GM12872 (cell line): ENCODE measurements around the gene FBN3.
A peak's percentile ranks its signal among the peaks of the same experiment; 100 is the strongest.

Experiments used
- TF ChIP-seq, protein P1 (sequence below): IDR thresholded peaks from 3 replicates; pipeline ENCODE4 v1.5.1; 2011; ENCODE audit warnings: low read depth, mild to moderate bottlenecking, low read length, moderate library complexity; ENCODE audit not compliant: insufficient read depth

FBN3 gene

DNA sequence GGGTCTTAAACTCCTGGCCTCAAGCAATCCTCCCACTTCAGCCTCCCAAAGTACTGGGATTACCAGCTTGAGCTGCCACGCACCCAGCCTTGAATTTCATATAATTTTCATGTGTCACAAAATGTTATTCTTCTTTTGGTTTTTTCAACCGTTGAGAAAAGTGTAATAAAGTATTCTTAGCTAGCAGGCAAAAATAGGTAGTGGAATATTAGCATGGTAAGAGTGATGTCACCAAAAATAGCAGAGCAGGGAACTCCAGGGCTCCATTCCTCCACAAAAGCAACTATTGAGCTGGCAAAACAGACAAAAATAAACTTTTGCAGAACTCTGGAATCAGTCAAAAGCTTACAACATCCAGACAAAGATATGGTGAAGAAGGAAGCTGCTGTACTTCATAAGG lies 43.9 kb downstream of the FBN3 start:
- TF ChIP-seq, protein P1, sequence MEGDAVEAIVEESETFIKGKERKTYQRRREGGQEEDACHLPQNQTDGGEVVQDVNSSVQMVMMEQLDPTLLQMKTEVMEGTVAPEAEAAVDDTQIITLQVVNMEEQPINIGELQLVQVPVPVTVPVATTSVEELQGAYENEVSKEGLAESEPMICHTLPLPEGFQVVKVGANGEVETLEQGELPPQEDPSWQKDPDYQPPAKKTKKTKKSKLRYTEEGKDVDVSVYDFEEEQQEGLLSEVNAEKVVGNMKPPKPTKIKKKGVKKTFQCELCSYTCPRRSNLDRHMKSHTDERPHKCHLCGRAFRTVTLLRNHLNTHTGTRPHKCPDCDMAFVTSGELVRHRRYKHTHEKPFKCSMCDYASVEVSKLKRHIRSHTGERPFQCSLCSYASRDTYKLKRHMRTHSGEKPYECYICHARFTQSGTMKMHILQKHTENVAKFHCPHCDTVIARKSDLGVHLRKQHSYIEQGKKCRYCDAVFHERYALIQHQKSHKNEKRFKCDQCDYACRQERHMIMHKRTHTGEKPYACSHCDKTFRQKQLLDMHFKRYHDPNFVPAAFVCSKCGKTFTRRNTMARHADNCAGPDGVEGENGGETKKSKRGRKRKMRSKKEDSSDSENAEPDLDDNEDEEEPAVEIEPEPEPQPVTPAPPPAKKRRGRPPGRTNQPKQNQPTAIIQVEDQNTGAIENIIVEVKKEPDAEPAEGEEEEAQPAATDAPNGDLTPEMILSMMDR: no peak

DNA sequence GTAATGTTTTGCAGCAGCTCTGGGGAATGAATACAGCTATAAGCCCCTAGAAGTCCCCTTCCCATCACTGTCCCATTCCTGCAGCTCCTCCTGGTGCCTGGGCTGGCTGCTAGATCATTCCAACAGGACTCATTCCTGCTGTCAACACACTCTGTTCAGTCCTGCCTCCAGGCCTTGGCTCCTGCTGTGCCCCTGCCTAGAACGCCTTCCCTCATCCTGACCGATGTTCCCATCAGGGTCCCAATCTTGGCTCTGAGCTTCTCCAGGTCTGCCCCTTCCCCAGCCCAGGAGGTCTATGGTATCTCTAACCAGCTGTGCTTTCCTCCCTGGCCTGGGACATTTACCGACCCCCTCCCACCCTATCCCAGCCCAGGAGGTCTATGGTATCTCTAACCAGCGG lies 48.1 kb downstream of the FBN3 start:
- TF ChIP-seq, protein P1: no peak

DNA sequence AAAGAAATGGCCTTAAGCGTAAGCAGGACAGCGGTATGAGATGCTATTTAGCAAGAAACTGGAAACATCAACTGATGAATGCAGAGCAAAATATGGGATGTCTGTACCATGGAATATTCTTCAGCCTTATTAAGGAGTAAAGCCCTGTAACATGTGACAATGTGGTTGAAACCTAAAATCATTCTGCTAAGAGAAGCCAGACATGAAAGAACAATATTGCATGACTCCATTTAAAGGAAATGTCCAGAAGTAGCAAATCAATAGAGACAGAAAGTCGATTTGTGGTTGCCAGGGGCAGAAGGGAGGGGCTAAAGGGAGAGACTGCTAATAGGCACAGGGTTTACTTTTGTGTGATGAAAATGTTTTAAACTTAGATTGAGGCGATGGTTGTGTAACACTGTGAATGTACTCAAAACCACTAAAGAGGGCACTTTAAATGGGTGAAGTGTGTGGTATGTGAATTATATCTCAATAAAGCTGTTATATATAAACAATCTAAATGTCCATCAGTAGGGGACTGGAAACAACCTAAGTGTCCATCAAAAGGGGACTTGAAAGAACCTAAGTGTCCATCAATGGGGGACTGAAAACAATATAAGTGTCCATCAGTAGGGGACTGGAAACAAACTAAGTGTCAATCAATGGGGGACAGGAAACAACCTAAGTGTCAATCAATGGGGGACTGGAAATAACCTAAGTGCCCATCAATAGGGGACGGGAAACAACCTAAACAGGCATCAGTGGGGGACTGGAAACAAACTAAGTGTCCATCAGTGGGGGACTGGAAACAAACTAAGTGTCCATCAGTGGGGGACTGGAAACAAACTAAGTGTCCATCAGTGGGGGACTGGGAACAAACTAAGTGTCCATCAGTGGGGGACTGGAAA lies 51.5 kb downstream of the FBN3 start:
- TF ChIP-seq, protein P1: no peak

DNA sequence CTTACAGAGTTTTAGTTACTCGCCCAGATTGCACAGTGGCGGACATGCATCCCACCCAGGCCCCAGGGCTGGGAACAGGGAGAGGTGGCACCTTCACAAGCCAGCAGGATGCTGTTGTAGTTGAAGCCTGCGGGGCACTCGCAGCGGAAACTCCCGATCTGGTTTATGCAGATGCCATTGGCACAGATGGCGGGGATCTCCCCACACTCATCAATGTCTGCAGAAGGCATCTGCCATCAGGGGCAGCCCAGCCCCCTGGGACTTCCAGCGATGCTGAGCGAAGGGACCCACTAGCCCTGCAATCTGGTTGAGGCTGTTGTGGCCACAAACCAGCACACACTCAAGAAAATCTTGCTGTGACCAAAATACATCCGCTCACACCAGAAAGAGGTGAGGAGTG lies 52.2 kb downstream of the FBN3 start:
- TF ChIP-seq, protein P1: no peak

DNA sequence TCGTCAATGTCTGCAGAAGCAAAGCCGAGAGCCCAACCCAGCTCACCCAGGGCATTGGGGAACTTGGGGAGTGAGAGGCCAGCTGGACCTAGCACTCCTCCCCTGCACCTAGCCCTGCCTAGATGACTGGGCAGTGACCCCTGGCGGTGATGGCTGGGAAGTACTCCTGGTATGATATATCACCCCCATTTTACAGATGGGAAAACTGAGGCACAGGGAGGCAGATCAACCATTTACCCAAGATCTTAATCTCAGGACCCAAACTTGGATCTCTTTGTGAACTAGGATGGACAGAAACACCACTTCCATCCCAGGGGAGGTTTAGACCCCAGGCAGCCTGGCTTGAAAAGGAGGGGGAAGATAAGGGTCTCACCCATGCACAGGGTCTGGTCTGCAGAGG lies 53.3 kb downstream of the FBN3 start:
- TF ChIP-seq, protein P1: peak; percentile 50

DNA sequence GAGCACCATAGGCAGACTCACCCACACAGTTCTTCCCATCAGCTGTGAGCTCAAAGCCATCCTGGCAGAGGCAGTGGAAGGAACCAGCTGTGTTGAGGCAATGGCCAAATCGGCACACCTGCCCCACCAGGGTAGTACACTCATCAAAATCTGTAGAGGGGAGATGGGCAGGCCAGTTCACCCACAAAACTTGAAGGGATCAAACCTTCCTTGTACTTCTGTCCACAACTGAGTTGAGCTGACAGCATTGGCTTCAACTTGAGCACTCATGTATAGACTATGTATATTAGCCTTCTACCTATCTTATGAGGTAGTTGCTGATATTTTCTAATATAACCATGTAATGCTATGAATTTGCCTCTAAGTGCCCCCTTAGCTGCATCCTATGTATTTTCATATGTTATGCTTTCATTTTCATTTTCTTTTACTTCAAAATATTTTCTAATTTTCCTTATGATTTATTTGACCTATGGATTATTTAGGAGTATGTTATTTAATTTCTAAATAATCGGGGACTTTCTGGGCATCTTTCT lies 54.0 kb downstream of the FBN3 start:
- TF ChIP-seq, protein P1: no peak

DNA sequence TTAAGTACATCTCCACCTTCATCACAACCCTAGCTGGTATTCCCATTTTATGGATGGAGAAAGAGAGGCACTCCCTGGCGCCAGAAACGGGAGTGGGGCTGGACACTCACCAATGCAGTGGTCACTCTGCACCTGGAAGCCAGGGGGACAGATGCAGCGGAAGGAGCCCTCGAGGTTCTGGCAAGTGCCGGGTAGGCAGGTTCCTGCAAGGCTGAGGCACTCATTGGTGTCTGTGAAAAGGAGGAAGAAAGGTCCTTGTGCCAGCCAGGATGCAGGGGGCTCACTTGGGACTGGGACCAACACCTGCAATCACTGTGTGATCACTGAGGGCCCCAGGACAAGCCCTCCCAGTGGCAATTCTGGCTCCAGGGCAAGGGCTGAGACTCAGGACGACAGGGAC lies 55.1 kb downstream of the FBN3 start:
- TF ChIP-seq, protein P1: no peak
